Testis (tissue), 3 donors: ENCODE data around the gene SLC6A19. TPM values are rescaled to one million over a fixed set of nuclear protein-coding genes. Genes with fewer than 3 reads are reported as not detected.
A peak's percentile ranks its signal among the peaks of the same experiment; 100 is the strongest.

Experiments used
- DNase-seq: peaks from one replicate; pipeline ENCODE4 v3.0.0-alpha.2; 2019
- H3K27ac ChIP-seq, 2 donors: fragments of 200-600 bp; sonication (generic); one replicate each; pipeline ENCODE4 v1.5.1; 2019
- H3K27me3 ChIP-seq: fragments of 200-600 bp; sonication (generic); one replicate; pipeline ENCODE4 v1.5.1; 2019
- H3K36me3 ChIP-seq: fragments of 200-600 bp; sonication (generic); one replicate; pipeline ENCODE4 v1.5.1; 2017; ENCODE audit warnings: low read depth; ENCODE audit errors: missing control alignments
- H3K4me1 ChIP-seq: fragments of 200-600 bp; sonication (generic); one replicate; pipeline ENCODE4 v1.5.1; 2019
- H3K4me3 ChIP-seq, 2 donors: fragments of 200-600 bp; sonication (generic); one replicate each; pipeline ENCODE4 v1.5.1; 2017 to 2019
- H3K9me3 ChIP-seq: fragments of 200-600 bp; sonication (generic); one replicate; pipeline ENCODE4 v1.5.1; 2017
- POLR2A ChIP-seq: fragments of 450-650 bp; IDR thresholded peaks from one replicate; pipeline ENCODE4 v1.6.1; 2017; ENCODE audit warnings: antibody characterized with exemption, mild to moderate bottlenecking, moderate library complexity
- WGBS, 2 donors: methylation state at CpG; one replicate each; pipeline ENCODE4 v1.1.5; 2018; 5-methylcytosine and 5-hydroxymethylcytosine counted together
- intact Hi-C: fragments of 100-400 bp; cut with DNase I; formaldehyde crosslinking; loops from one replicate; pipeline ENCODE4 v1.15.1; 2023; ENCODE audit warnings: low total_unique reads
- polyA plus RNA-seq: library from polyadenylated mRNA; stranded (reverse); fragments of 350-450 nt; fragmentation: Illumina TruSeq; extraction: RNeasy Lipid Tissue Mini Kit (QIAGEN cat#74804); gene quantifications from one replicate; pipeline ENCODE4 v1.2.3, GENCODE V29; 2014; ENCODE audit warnings: low read depth, low replicate concordance; ENCODE audit not compliant: insufficient read depth
- total RNA-seq, 2 donors: library from RNA; depleted of rRNA; stranded (reverse); fragments of >200 nt; gene quantifications; one replicate each; pipeline ENCODE4 v1.2.3, GENCODE V29; 2016
- TF ChIP-seq, protein P1 (sequence below), 3 experiments: fragments of 450-650 bp in 2 of 3; fragments of 200-600 bp in 1 of 3; sonication (generic) in 1 of 3; IDR thresholded peaks; one replicate each; pipeline ENCODE4 v1.5.1; 2016 to 2019; ENCODE audit warnings: antibody characterized with exemption in 3 of 3, mild to moderate bottlenecking in 2 of 3, moderate library complexity in 1 of 3

Gene SLC6A19
- total and polyA plus RNA-seq, 3 donors from 2014 or later: 0.16 to 0.68 (median 0.28) TPM

DNA sequence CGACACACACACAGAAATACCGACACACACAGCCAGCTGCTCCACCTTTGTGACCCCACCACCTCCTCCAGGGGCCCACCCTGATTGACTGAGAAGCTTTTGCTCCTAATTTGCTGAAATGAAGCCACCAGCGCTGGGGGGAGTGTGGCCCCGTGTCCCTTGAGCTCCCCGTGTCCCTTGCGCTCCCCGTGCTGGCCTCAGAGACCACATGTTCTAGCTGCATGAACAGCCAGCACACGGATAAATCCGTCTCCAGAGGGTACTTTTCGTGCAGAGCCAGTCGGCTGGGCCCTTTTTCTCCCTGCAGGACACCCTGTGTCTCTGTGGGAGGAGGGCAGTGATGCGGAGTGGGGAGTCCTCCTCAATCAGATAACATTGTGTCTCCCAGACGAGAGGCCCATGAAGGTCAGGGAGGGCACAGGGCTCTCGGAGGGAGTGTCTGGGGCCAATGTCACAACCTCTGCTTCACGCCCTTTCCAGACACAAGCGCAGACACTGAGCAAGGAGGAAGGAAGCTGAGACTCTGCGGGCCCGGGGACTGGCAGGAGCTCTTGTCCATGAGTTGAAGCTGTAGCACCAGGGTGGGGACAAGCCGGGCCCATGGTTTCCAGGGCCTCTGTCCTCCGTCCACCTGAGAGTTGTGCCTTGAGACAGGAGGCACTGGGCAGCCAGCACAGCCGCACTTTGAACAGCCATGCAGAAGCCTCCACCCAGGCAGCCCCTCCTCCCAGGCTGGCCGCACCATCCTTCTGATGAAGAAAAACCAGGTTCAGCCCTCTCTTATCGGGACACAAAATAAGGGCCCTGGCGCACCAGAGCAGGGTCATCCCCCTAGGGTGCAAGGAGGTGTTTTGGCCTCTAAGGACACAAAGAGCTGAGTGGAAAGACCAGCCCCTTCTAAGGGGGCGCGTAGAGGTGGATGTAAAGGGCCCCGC, 36.4 kb upstream of the SLC6A19 start:
- Histone ChIP-seq H3K4me3 (no peak overlapping the region), H3K4me1 (peaks cover 30% of the 10 kb centered on the region), H3K27me3 (no peaks in the 10 kb centered on the region), H3K36me3 (no peaks in the 10 kb centered on the region), H3K9me3 (no peaks in the 10 kb centered on the region), H3K27ac (no peak overlapping the region)
- TF ChIP-seq POLR2A: no peak
- TF ChIP-seq, protein P1, sequence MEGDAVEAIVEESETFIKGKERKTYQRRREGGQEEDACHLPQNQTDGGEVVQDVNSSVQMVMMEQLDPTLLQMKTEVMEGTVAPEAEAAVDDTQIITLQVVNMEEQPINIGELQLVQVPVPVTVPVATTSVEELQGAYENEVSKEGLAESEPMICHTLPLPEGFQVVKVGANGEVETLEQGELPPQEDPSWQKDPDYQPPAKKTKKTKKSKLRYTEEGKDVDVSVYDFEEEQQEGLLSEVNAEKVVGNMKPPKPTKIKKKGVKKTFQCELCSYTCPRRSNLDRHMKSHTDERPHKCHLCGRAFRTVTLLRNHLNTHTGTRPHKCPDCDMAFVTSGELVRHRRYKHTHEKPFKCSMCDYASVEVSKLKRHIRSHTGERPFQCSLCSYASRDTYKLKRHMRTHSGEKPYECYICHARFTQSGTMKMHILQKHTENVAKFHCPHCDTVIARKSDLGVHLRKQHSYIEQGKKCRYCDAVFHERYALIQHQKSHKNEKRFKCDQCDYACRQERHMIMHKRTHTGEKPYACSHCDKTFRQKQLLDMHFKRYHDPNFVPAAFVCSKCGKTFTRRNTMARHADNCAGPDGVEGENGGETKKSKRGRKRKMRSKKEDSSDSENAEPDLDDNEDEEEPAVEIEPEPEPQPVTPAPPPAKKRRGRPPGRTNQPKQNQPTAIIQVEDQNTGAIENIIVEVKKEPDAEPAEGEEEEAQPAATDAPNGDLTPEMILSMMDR (IDR thresholded peaks at IDR 0.05): no peak
- 67 to 73% methylated on average over 9 to 25 of the region's 27 CpGs for WGBS, 2 donors
- DNase-seq: peak; percentile 82
- intact Hi-C loops: loop anchor here (10.0 kb wide), 1 partner anchor 490 kb away; no protein-coding TSS in a partner anchor

DNA sequence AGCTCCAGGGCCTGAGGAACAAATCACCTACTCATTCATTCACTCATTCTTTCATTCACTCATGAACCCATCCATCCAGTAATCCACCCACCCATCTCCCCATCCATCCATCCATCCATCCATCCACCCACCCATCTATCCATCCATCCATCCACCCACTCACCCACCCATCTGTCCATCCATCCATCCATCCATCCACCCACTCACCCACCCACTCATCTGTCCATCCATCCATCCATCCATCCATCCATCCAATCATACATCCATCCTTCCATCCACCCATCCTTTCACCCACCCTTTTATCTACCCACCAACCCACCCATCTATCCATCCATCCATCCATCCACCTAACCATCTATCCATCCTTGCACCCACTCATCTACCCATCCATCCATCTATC, 35.5 kb upstream of the SLC6A19 start:
- TF ChIP-seq, protein P1 (IDR thresholded peaks at IDR 0.05): no peak
- TF ChIP-seq POLR2A: no peak
- Histone ChIP-seq H3K36me3 (no peaks in the 10 kb centered on the region), H3K27ac (no peak overlapping the region), H3K27me3 (no peaks in the 10 kb centered on the region), H3K9me3 (no peaks in the 10 kb centered on the region), H3K4me1 (peaks cover 27% of the 10 kb centered on the region), H3K4me3 (no peak overlapping the region)
- no peak for DNase-seq
- intact Hi-C loops: loop anchor here (10.0 kb wide), 1 partner anchor 489 kb away; no protein-coding TSS in a partner anchor

DNA sequence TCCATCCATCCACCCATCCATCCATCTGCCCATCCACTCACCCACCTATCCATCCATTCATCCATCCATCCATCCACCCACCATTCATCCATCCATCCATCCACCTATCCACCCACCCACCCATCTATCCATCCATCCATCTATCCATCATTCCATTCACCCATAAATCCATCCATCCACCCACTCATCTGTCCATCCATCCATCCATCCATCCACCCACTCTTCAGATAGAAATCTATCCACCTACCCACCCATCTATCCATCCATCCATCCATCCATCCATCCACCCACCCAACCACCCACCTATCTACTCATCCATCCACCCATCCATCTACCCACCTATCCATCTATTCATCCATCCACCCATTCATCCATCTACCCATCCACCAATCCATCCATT, 35.0 kb upstream of the SLC6A19 start:
- no peaks in the 10 kb centered on the region for H3K36me3 ChIP-seq
- no peak for TF ChIP-seq POLR2A
- TF ChIP-seq, protein P1 (IDR thresholded peaks at IDR 0.05): no peak
- H3K27ac ChIP-seq: no peak overlapping the region
- H3K27me3 ChIP-seq: no peaks in the 10 kb centered on the region
- peaks cover 24% of the 10 kb centered on the region for H3K4me1 ChIP-seq
- DNase-seq: no peak
- no peak overlapping the region for H3K4me3 ChIP-seq
- no peaks in the 10 kb centered on the region for H3K9me3 ChIP-seq
- intact Hi-C loops: loop anchor here (10.0 kb wide), 1 partner anchor 488 kb away; no protein-coding TSS in a partner anchor

DNA sequence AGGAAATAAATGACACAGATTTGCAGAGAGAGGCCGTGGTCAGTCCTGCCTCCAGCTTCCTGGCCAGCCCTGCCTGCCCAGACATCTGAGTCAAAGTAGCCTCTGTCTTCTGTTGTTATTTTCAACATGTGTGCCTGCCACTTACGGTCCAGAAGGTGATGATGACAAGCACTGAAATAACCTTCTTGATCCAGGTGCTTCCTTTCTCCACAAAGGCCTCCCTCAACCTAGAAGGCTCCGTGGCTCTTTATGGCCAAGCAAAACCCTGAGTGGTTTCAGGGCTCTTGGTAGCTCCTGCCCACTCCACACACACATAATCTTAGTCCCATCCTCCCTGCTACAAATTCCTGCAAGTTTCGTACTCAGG, 34.1 kb upstream of the SLC6A19 start:
- Histone ChIP-seq H3K4me3 (no peak overlapping the region), H3K4me1 (peaks cover 19% of the 10 kb centered on the region), H3K27ac (no peak overlapping the region), H3K9me3 (no peaks in the 10 kb centered on the region), H3K27me3 (no peaks in the 10 kb centered on the region), H3K36me3 (no peaks in the 10 kb centered on the region)
- DNase-seq: no peak
- intact Hi-C loops: loop anchor here (10.0 kb wide), 1 partner anchor 487 kb away; no protein-coding TSS in a partner anchor
- TF ChIP-seq, protein P1 (IDR thresholded peaks at IDR 0.05): no peak
- TF ChIP-seq POLR2A: no peak
- WGBS, 2 donors: 58 to 67% methylated on average over 4 of the region's 4 CpGs
